HG02610 (cell line): ENCODE results near the gene NRAS.
"Not testable (repeated sequence)": the region's sequence is repeated elsewhere in the genome, so short reads cannot be mapped to it uniquely, and the experiment has no call there.

Experiments
- ATAC-seq: cut with Tn5 transposase; IDR thresholded peaks from one replicate; pipeline ENCODE4 v1.9.1; 2021; ENCODE audit warnings: mild to moderate bottlenecking, moderate library complexity; ENCODE audit not compliant: unreplicated experiment

The NRAS gene

GRCh38 chr1:114716304-114717170 lies at the start of gene NRAS:
Gene NRAS (minus strand): TSS chr1:114716771. CDS start chr1:114716160, 611 bp downstream.
- peak; percentile 91 for ATAC-seq

GRCh38 chr1:114764689-114765088 lies 48.1 kb upstream of the NRAS start:
- no peak for ATAC-seq

GRCh38 chr1:114758256-114758832 lies 41.8 kb upstream of the NRAS start:
- ATAC-seq, result no peak

GRCh38 chr1:114757455-114758255 lies 41.1 kb upstream of the NRAS start, which contains the start of gene CSDE1:
Gene CSDE1 (minus strand): TSS chr1:114757984. CDS start chr1:114739890, 18,094 bp downstream.
- peak; percentile 83 for ATAC-seq

GRCh38 chr1:114756949-114757454 lies 40.4 kb upstream of the NRAS start:
- no peak for ATAC-seq

- ATAC-seq, result peak; percentile 34
These were observed 39.7 kb upstream of the NRAS start for GRCh38 chr1:114756009-114756892.

GRCh38 chr1:114755006-114755931 lies 38.7 kb upstream of the NRAS start:
- no peak for ATAC-seq

- ATAC-seq, result not testable (repeated sequence)
These were observed 37.1 kb upstream of the NRAS start for GRCh38 chr1:114753702-114754101.

- no peak for ATAC-seq
These were observed 36.6 kb upstream of the NRAS start for GRCh38 chr1:114753143-114753542.

GRCh38 chr1:114750780-114751179 lies 34.2 kb upstream of the NRAS start:
- ATAC-seq, result no peak

- no peak for ATAC-seq
These were observed 33.3 kb upstream of the NRAS start for GRCh38 chr1:114749835-114750234.

- ATAC-seq, result peak; percentile 65
These were observed 30.0 kb upstream of the NRAS start for GRCh38 chr1:114746450-114747121.

- ATAC-seq, result no peak
These were observed 28.7 kb upstream of the NRAS start for GRCh38 chr1:114745291-114745690.

- no peak for ATAC-seq
These were observed 25.6 kb upstream of the NRAS start for GRCh38 chr1:114741963-114742746.

- ATAC-seq, result no peak
These were observed 23.8 kb upstream of the NRAS start for GRCh38 chr1:114740331-114740730.

GRCh38 chr1:114737314-114737849 lies 20.8 kb upstream of the NRAS start:
- ATAC-seq, result no peak

- no peak for ATAC-seq
These were observed 18.9 kb upstream of the NRAS start for GRCh38 chr1:114735479-114735878.
